Endothelial cell of umbilical vein (primary cell): Measurements from ENCODE around the gene FBP2.
"Not testable (repeated sequence)": the region's sequence is repeated elsewhere in the genome, so short reads cannot be mapped to it uniquely, and the experiment has no call there.

Experiments used
- CTCF ChIP-seq, 2 donors: IDR thresholded peaks; 1 replicate in 1 of 2; 2 replicates in 1 of 2; pipeline ENCODE4 v1.5.1; 2011; ENCODE audit warnings: low read length in 2 of 2, mild to moderate bottlenecking in 2 of 2, moderate library complexity in 2 of 2, control low read depth in 1 of 2, inconsistent platforms in 1 of 2, low read depth in 1 of 2; ENCODE audit not compliant: insufficient read depth in 1 of 2; ENCODE audit errors: extremely low read depth in 1 of 2
- EZH2 ChIP-seq: IDR thresholded peaks from 2 replicates; pipeline ENCODE4 v1.6.1; 2012; ENCODE audit warnings: borderline replicate concordance, low read depth, mild to moderate bottlenecking, moderate library complexity, low read length, inconsistent platforms; ENCODE audit not compliant: severe bottlenecking
- FOS ChIP-seq: IDR thresholded peaks from 2 replicates; pipeline ENCODE4 v1.6.1; 2011; ENCODE audit warnings: mild to moderate bottlenecking, low read length, moderate library complexity, borderline replicate concordance; ENCODE audit not compliant: insufficient read depth
- GATA2 ChIP-seq: IDR thresholded peaks from 2 replicates; pipeline ENCODE4 v1.7.0; 2011; ENCODE audit warnings: low read depth, mild to moderate bottlenecking, moderate library complexity, mixed read lengths, low read length; ENCODE audit not compliant: insufficient read length, insufficient read depth
- JUN ChIP-seq: IDR thresholded peaks from 2 replicates; pipeline ENCODE4 v1.6.1; 2011; ENCODE audit warnings: borderline replicate concordance, low read depth; ENCODE audit not compliant: insufficient read length, insufficient read depth
- MAX ChIP-seq: IDR thresholded peaks from 2 replicates; pipeline ENCODE4 v1.6.1; 2011; ENCODE audit not compliant: insufficient read depth, insufficient read length
- MYC ChIP-seq: IDR thresholded peaks from one replicate; pipeline ENCODE4 v1.6.1; 2011; ENCODE audit warnings: mild to moderate bottlenecking, low read depth, low read length
- POLR2A ChIP-seq: IDR thresholded peaks from 2 replicates; pipeline ENCODE4 v1.6.1; 2012; ENCODE audit warnings: low read depth, mild to moderate bottlenecking, control low read depth, low read length
- POLR2AphosphoS5 ChIP-seq: IDR thresholded peaks from 2 replicates; pipeline ENCODE4 v1.6.1; 2012; ENCODE audit warnings: low read depth, mild to moderate bottlenecking, control low read depth, low read length, moderate library complexity; ENCODE audit not compliant: insufficient read depth

GRCh38 chr9:94592683-94593082, 941 bp downstream of the FBP2 start:
- not testable (repeated sequence) for TF ChIP-seq CTCF (IDR thresholded peaks at IDR 0.05; ENCODE audit: extremely low read depth in 1 of 2, insufficient read depth in 1 of 2, low read depth in 1 of 2, low read length in 2 of 2); POLR2A; EZH2; POLR2AphosphoS5; FOS; GATA2; MAX; JUN; MYC
